Kidney glomerular epithelial cell (primary cell): ENCODE measurements around the gene PREB.

Experiments used
- DNase-seq: peaks from one replicate; lab custom pipeline; 2025; lab: John Stamatoyannopoulos, UW

PREB gene

DNA sequence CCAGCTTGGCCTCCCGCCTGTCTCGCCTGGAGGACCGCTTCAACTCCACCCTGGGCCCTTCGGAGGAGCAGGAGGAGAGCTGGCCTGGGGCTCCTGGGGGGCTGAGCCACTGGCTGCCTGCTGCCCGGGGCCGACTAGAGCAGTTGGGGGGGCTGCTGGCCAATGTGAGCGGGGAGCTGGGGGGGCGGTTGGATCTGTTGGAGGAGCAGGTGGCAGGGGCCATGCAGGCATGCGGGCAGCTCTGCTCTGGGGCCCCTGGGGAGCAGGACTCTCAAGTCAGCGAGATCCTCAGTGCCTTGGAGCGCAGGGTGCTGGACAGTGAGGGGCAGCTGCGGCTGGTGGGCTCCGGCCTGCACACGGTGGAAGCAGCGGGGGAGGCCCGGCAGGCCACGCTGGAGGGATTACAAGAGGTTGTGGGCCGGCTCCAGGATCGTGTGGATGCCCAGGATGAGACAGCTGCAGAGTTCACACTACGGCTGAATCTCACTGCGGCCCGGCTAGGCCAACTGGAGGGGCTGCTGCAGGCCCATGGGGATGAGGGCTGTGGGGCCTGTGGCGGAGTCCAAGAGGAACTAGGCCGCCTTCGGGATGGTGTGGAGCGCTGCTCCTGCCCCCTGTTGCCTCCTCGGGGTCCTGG, 51.5 kb downstream of the PREB start:
- no peak for DNase-seq

DNA sequence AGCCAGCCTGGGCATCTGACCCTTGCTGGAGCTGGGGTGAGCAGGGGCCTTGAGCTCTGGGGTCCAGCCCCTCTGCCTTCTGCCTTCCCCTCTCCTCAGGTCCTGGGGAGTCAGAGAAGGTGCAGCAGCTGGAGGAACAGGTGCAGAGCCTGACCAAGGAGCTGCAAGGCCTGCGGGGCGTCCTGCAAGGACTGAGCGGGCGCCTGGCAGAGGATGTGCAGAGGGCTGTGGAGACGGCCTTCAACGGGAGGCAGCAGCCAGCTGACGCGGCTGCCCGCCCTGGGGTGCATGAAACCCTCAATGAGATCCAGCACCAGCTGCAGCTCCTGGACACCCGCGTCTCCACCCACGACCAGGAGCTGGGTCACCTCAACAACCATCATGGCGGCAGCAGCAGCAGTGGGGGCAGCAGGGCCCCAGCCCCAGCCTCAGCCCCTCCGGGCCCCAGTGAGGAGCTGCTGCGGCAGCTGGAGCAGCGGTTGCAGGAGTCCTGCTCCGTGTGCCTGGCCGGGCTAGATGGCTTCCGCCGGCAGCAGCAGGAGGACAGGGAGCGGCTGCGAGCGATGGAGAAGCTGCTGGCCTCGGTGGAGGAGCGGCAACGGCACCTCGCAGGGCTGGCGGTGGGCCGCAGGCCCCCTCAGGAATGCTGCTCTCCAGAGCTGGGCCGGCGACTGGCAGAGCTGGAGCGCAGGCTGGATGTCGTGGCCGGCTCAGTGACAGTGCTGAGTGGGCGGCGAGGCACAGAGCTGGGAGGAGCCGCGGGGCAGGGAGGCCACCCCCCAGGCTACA, 52.3 kb downstream of the PREB start:
- no peak for DNase-seq
